ENCODE data around the gene LIPT2.
A peak's percentile ranks its signal among the peaks of the same experiment; 100 is the strongest.

Gene LIPT2

GRCh38 chr11:74466916-74467885, 26.3 kb downstream of the LIPT2 start, which contains the start of gene KCNE3:
KCNE3 (minus strand) TSS chr11:74467549; CDS start chr11:74457563, 9,986 bp downstream.
- peak; percentile 49 for DNase-seq (ENCODE audit: low spot score)

DNA sequence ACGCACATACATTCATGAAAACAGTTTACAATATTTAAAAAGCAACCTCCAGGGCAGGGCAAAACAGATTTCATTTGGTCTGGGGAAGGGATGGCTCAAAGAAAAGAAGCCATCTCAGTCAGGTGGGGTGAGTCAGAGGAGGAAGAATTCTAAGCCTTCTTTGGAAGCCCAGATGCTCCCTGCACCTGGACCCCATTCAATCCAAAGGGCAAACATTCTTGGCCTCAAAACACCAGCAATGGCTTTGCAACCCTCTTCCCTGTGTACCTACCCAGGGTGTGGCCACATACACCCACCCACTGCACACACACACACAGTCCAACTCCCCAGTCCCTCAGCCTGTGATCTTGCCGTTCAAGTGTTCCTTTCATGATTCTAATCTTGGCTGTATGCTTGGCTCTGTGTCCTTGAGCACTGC, 28.2 kb downstream of the LIPT2 start:
- DNase-seq (ENCODE audit: low spot score), result no peak

DNA sequence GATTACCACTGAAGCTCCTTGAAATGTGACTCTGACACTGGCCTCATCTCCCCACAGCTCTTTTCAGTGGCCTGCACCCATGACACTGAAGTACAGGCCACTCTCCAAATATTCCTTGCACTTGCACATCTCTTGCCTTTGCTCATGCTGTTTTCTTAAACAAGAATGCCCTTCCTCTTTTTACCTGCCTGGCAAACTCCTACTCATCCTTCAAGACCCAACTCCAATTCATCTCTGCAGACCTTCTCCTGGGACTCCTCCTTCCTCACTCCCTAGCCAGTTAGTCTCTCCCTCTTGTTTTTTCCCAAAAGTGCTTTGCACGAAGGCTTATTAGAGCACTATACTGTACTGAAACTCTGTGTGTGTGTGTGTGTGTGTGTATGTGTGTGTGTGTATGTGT, 28.8 kb downstream of the LIPT2 start:
- DNase-seq (ENCODE audit: low spot score), result no peak

- no peak for DNase-seq (ENCODE audit: low spot score)
Observed at GRCh38 chr11:74463216-74463615, 30.3 kb downstream of the LIPT2 start.

DNA sequence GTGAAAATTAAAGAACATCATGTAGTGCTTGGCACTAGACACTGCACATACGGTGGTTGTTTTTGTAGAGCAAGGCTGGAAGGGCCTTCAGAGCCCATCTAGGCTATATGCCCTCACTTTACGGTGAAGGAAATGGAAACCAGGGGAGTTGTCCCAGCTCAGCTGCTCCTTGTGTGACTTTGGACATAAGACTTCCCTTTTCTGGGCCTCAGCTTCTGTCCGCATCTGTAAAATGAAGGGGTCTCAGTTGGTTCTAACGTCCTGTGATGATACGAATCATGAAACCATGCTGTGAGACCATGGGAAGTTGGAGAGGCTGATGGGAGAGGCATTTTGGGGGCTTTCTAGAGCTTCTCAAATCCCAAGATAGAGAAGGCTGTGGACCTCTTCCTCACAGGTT, 30.9 kb downstream of the LIPT2 start:
- DNase-seq (ENCODE audit: low spot score), result no peak

GRCh38 chr11:74462009-74462408, 31.5 kb downstream of the LIPT2 start:
- no peak for DNase-seq (ENCODE audit: low spot score)

- DNase-seq (ENCODE audit: low spot score), result peak; percentile 46
Observed at GRCh38 chr11:74460481-74461154, 32.9 kb downstream of the LIPT2 start.

- DNase-seq (ENCODE audit: low spot score), result no peak
Observed at GRCh38 chr11:74460065-74460464, 33.5 kb downstream of the LIPT2 start.

DNA sequence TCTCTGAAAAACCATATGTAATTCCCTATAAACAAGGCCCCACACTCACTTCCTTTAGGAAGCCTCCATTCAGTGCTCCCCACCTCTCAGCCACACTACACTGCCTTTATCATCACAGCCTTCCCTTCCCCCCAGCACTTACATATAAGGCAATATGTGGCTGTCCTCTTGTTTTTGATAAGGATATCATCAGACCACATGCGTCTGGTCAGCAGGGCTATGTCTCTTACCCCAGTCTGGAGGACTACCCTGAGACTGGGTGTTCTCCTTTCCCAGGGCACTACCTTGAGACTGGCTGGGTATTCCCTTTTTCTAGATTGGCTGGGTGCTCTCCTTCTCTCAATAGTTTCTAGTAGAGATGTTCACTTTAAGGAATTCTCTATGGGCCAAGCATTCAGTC, 33.9 kb downstream of the LIPT2 start:
- DNase-seq (ENCODE audit: low spot score), result no peak

DNA sequence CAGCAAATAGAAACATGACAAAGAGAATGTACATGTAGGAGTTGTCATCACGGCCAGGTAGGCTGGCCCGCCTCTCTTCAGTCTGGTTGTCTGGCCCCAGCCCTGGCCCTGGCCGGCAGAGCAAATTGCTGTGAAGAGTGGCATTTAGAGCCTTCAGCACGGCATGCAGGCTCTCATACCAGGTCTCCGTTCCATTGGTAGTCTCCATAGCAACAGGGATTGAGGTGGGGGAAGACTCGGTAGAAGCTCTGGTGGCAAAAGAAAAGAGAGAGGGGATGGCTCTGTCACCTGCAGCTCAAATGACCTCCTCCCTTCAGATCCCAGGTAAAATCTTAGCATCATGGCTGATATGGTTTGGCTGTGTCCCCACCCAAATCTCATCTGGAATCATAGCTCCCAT, 36.2 kb downstream of the LIPT2 start:
- no peak for DNase-seq (ENCODE audit: low spot score)

- peak; percentile 72 for DNase-seq (ENCODE audit: low spot score)
Observed at GRCh38 chr11:74453373-74453975, 40.0 kb downstream of the LIPT2 start.

GRCh38 chr11:74452366-74452765, 41.2 kb downstream of the LIPT2 start:
- DNase-seq (ENCODE audit: low spot score), result no peak

DNA sequence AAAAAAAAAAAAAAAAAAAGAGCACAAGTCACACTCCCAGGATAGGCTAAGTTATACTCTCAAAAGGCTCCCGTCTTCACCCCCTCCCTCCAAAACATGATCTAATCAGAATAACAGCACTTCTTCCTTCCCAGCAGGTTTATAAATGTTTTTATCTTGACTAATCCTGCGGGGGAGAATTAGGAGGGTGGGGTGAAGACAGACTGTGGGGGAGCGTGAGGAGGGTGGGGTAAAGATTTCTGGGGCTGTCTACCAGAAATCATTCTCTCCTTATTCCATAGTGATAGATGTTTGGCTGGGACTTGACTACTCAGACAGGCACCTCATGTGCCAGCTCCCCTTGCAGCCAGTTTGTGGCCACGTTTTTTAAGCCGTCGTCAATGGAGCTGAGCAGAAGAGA, 43.2 kb downstream of the LIPT2 start:
- DNase-seq (ENCODE audit: low spot score), result no peak

DNA sequence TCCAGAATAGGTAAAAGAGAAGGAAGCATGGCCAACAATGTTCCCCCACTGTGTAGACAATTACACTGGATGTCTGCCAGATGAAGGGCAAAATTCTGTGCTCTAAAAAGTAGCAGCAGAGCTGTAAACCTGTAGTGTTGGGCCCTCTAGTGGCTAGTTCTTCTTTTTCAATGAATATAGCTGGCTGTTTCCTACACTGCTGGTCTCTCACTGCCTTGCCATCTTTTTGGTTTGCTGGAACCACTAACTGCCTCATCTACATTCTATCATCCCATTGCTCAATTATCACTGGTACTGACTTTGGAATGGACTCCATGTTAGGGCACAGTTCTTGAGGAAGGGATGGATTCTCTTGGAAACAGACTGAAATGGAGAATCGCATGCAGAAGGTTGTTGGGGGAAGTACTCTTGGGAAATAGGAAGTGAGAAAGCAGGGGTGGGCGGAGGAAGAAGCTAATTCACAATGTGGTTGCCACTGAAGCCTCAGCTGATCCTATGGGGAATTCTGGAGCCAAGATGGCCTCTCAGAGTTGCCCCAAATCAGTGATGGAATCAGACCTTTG, 44.1 kb downstream of the LIPT2 start:
- DNase-seq (ENCODE audit: low spot score), result peak; percentile 80

- DNase-seq (ENCODE audit: low spot score), result no peak
Observed at GRCh38 chr11:74447720-74448119, 45.8 kb downstream of the LIPT2 start.

GRCh38 chr11:74446532-74446938, 47.0 kb downstream of the LIPT2 start:
- DNase-seq (ENCODE audit: low spot score), result peak; percentile 34

- no peak for DNase-seq (ENCODE audit: low spot score)
Observed at GRCh38 chr11:74444173-74444826, 49.2 kb downstream of the LIPT2 start.

DNA sequence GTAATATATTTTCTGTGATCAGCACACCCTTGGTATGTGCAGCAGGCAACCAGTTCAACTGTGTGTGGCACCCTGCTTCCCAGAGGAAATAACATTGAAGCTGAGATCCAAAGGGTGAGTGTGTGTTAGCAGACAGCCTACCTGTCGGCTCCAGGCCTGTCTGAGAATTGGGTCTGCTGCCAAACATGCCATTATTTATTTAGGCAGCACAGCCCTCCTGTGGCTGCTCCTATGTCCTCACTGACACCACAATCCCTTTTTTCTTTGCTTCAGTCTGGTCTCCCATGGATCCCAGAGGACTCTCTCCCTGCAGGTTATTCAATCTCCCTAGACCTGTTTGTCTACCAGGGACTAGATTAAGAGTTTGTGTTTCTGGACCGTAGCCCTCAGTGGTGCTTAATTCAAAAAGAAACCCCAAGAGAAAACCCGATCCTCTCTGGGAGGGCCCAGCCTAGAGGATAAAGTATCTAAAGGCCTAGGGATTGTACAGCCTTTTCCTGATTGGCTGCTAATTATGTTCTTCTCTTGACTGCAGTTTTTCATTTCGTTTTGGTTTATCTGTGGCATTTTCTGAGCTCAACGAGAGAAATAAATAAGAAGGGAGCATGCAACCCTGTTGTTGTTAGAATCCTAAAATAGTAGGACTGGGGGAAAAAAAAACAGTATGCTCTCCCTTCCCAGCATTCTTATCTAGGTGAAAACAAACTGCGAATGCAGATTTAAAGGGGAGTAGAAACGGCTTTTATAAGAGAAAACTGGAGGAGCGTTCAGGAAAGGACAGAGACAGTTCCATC, 50.3 kb downstream of the LIPT2 start:
- no peak for DNase-seq (ENCODE audit: low spot score)

DNA sequence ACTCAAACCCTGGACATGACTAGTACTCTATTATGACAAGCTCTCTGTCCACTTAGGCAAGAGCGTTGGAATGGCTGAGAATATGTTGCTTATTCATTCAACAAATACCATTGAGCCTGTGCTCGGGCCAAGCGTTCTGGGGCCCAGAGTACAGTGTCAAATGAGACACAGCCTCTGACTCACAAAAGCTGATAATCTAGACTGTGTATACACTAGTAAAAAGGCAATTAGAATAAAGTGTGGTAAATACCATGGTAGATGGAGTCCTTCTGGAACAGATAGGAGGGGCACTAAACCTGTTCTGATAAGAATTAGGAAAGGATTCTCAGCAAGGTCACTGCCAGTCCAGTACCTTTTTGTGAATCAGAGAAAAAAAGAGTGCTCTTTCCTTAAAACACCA, 50.9 kb downstream of the LIPT2 start:
- DNase-seq (ENCODE audit: low spot score), result no peak
